GM21576 (cell line): Measurements from ENCODE around the gene USP17L17.
"Not testable (repeated sequence)": the region's sequence is repeated elsewhere in the genome, so short reads cannot be mapped to it uniquely, and the experiment has no call there.

Experiments
- ATAC-seq: cut with Tn5 transposase; IDR thresholded peaks from one replicate; pipeline ENCODE4 v1.9.1; 2021; ENCODE audit warnings: mild to moderate bottlenecking, moderate library complexity; ENCODE audit not compliant: unreplicated experiment

Gene USP17L17

GRCh38 chr4:9243579-9243978 lies at the start of gene USP17L17:
TSS of gene USP17L17 (plus strand) at chr4:9243879. CDS start at chr4:9243879, 0 bp downstream.
- ATAC-seq, result not testable (repeated sequence)

DNA sequence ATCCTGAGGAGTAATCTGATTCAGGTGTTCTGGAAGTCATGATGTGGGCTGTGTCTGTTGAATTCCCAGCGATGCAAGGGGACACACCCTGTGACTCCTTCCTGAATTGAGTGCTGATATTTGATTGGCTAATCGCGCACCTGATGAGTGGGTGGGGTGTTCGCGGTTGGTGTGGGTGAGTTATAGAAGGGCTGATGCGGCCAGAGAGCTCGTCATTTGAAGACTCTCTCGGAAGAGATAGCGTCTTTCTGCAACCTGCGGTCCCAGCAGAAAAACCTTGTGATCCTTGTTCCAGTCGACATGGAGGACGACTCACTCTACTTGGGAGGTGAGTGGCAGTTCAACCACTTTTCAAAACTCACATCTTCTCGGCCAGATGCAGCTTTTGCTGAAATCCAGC lies 33.3 kb upstream of the USP17L17 start, which contains the start of gene USP17L10:
TSS of gene USP17L10 (plus strand) at position 301 of the 400 bp plus-strand sequence. CDS start at position 301, 0 bp downstream.
- ATAC-seq, result not testable (repeated sequence)

GRCh38 chr4:9214701-9215100 lies 29.0 kb upstream of the USP17L17 start:
- ATAC-seq, result not testable (repeated sequence)

- not testable (repeated sequence) for ATAC-seq
Measured at GRCh38 chr4:9215105-9215504, 28.6 kb upstream of the USP17L17 start, which contains the start of gene USP17L11. TSS of gene USP17L11 (plus strand) at chr4:9215405. CDS start at chr4:9215405, 0 bp downstream.

DNA sequence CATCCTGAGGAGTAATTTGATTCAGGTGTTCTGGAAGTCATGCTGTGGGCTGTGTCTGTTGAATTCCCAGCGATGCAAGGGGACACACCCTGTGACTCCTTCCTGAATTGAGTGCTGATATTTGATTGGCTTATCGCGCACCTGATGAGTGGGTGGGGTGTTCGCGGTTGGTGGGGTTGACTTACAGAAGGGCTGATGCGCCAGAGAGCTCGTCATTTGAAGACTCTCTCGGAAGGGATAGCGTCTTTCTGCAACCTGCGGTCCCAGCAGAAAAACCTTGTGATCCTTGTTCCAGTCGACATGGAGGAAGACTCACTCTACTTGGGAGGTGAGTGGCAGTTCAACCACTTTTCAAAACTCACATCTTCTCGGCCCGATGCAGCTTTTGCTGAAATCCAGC lies 23.8 kb upstream of the USP17L17 start, which contains the start of gene USP17L12:
TSS of gene USP17L12 (plus strand) at position 301 of the 400 bp plus-strand sequence. CDS start at position 301, 0 bp downstream.
- ATAC-seq, result not testable (repeated sequence)

- not testable (repeated sequence) for ATAC-seq
Measured at GRCh38 chr4:9224596-9224995, 19.1 kb upstream of the USP17L17 start, which contains the start of gene USP17L13. TSS of gene USP17L13 (plus strand) at chr4:9224896. CDS start at chr4:9224896, 0 bp downstream.

DNA sequence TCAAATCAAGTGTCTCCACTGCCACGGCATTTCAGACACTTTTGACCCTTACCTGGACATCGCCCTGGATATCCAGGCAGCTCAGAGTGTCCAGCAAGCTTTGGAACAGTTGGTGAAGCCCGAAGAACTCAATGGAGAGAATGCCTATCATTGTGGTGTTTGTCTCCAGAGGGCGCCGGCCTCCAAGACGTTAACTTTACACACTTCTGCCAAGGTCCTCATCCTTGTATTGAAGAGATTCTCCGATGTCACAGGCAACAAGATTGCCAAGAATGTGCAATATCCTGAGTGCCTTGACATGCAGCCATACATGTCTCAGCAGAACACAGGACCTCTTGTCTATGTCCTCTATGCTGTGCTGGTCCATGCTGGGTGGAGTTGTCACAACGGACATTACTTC lies 13.4 kb upstream of the USP17L17 start:
- ATAC-seq, result not testable (repeated sequence)

GRCh38 chr4:9234085-9234484 lies 9.6 kb upstream of the USP17L17 start, which contains the start of gene USP17L15:
TSS of gene USP17L15 (plus strand) at chr4:9234385. CDS start at chr4:9234385, 0 bp downstream.
- ATAC-seq, result not testable (repeated sequence)

GRCh38 chr4:9238461-9238860 lies 5.2 kb upstream of the USP17L17 start:
- not testable (repeated sequence) for ATAC-seq

- not testable (repeated sequence) for ATAC-seq
Measured at GRCh38 chr4:9247953-9248680, 4.4 kb downstream of the USP17L17 start, which contains the start of gene USP17L18. TSS of gene USP17L18 (plus strand) at chr4:9248630. CDS start at chr4:9248630, 0 bp downstream.

- ATAC-seq, result not testable (repeated sequence)
Measured at GRCh38 chr4:9253078-9253477, 9.4 kb downstream of the USP17L17 start, which contains the start of gene USP17L19. TSS of gene USP17L19 (plus strand) at chr4:9253378. CDS start at chr4:9253378, 0 bp downstream.

- ATAC-seq, result not testable (repeated sequence)
Measured at GRCh38 chr4:9257824-9258223, 14.1 kb downstream of the USP17L17 start, which contains the start of gene USP17L20. TSS of gene USP17L20 (plus strand) at chr4:9258124. CDS start at chr4:9258124, 0 bp downstream.

- ATAC-seq, result not testable (repeated sequence)
Measured at GRCh38 chr4:9262572-9262971, 18.9 kb downstream of the USP17L17 start, which contains the start of gene USP17L21. TSS of gene USP17L21 (plus strand) at chr4:9262872. CDS start at chr4:9262872, 0 bp downstream.

GRCh38 chr4:9267319-9267718 lies 23.6 kb downstream of the USP17L17 start, which contains the start of gene USP17L22:
TSS of gene USP17L22 (plus strand) at chr4:9267619. CDS start at chr4:9267619, 0 bp downstream.
- ATAC-seq, result not testable (repeated sequence)

- ATAC-seq, result not testable (repeated sequence)
Measured at GRCh38 chr4:9271719-9272118, 28.0 kb downstream of the USP17L17 start.
